HG03064 (cell line): ENCODE measurements around the gene TM4SF20.
"Not testable (repeated sequence)": the region's sequence is repeated elsewhere in the genome, so short reads cannot be mapped to it uniquely, and the experiment has no call there.

ENCODE experiments used
- ATAC-seq: cut with Tn5 transposase; IDR thresholded peaks from one replicate; pipeline ENCODE4 v1.9.1; 2021; ENCODE audit warnings: low read depth; ENCODE audit not compliant: unreplicated experiment

The TM4SF20 gene

DNA sequence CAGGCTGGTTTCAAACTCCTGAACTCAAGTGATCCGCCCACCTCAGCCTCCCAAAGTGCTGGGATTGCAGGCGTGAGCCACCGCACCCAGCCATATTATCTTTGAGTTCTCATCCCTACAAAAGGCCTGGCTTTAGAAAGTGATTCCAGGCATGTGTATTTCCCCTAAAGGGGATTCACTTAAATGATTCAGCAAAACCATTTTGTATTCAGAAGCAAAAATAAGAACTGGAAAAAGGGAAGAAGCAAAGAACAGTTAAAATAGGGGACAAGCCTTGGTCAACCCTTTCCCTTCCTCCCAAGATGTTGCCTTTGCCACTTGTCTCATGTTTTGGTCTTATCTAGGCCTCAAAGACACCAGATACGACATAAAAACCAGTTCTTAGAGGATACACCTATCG, 10.5 kb downstream of the TM4SF20 start:
- no peak for ATAC-seq

DNA sequence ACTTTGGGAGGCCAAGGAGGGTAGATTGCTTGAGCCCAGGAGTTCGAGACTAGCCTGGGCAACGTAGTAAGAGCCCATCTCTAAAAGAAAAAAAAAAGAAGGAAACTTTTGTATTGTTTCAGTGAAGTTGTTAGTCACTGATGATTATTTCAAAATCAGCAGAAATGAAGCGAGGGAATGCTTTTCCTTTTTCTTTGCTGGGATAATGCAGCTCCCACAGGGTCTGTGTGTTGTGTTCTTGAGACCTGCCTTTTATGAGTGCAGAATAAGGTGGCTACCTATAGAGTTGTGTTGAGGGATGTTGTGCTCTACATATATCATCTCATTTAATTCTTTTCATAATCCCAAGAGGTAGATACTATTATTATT, 11.7 kb downstream of the TM4SF20 start:
- ATAC-seq, result no peak

DNA sequence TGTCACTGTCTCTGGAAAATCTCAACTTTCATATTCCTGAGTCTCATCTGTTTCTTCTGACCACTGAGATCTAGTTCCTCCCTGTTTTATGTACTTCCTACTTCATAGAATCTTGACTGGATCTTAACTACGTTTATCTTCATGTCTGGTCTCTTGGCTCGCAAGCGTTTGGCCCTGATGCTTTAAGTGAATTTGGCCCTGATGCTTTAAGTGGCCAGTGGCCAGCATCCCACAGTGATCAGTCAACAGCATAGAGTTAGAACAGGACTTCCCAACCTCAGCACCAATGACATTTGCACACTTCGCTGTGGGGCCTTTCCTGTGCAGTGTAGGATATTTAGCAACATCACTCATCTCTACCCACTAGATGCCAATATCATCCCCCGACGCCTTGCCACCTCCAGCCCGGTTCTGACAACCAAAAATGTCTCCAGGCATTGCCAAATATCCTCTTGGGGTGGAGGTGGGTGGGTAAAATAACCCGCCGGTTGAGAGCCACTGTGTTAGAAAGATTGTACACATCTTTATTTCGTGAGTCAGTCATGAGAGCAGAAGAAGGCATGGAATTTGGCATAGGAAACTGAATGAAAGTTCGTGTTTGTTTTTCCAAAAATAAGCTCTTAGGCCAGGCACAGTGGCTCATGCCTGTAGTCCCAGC, 12.2 kb downstream of the TM4SF20 start:
- ATAC-seq, result no peak

DNA sequence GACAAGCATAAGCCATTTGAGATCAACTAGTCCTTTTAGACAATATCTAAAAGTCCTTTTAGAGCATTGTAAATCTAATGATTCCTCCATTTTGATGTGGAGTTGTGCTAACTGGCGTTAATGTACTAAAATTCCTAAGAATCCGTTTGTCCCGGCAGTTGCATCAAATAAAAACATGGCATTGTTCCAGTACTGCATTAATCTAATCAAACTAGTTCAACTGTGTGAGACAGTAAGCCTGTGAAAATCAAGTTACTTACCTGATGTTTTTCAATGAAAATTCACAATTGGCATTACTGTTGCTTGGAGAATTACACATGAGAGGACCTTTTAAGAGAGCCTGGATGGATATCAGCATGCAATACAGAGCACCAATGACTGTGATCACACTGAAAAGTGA, 13.3 kb downstream of the TM4SF20 start:
- ATAC-seq, result no peak

DNA sequence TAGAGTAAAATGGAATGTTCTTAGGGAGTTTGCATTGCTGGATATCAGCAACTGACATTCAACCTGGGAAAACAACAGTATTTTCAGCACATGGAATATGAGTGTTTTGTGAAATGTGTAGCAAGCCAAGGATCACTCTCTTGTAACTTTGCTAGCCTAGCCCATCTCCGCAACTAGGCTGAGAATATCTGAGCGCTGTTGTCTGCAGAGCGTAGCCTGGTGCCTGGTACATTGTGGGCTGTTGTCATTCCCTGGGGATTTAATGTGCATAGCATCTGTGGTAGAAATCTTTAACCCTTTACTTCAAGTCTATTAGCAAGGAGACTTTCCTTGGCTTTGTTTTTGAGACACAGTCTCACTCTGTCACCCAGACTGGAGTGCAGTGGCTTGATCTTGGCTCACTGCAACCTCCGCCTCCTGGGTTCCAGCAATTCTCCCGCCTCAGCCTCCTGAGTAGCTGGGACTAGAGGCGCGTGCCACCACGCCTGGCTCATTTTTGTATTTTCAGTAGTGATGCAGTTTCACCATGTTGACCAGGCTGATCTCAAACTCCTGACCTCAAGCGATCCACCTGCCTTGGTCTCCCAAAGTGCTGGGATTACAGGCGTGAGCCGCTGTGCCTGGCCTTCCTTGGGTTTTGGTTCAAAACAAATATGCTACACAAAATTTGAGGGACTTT, 14.4 kb downstream of the TM4SF20 start:
- ATAC-seq, result not testable (repeated sequence)

DNA sequence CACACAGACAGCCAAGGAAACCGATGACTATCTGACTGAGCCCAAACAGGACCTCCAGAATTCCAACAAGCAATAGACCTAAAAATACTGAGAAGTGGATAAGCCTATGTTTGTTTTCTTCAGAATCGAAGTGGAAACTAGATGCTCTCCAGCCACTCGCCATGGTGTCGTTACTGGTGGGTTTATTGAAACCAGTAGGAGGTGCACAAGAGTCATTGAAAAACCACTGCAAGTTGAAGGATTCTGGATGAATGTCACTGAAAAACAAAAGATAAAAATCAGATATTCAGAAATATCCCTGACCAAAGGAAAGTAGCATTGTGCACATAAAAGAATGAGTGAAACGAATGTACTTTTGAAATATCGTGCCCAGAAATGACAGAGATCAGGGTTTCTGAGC, 15.3 kb downstream of the TM4SF20 start:
- ATAC-seq, result no peak

DNA sequence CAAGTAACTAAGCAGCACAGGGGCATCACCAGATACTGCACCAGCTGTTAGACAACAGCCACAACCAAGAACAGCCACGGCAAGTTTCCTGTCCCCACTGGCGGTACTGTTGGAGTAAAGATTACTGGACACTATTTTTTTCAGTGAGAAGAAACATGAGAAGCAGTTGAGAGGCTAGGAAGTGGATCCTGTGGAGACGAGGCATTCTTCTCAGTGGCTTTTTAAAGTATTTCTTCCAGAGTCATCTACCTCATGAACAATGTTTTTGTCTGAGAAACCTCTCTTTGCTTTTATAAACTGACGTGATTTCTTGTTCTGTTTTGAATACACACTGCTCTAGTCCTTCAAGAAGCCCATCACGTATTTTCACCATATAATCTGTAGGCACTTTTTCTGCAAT, 18.8 kb downstream of the TM4SF20 start:
- no peak for ATAC-seq

DNA sequence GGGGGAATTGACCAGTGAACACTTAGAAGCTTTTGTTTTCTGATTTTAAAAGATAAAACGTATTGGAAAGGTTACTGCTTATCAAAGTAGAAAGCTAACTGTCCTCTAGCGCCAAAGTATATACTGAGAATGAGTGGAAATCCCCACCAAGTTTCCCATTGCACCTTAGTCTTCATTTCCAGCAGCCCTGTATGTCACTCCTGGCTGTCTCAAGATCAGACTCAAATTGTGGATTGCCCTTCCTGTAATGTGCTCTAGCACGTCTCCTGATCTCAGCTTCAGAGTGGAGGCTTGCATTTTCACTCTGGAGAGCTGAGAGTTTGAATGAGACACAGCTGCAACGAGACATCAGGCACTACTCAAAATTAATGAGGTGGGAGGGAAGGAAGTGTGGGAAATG, 27.5 kb downstream of the TM4SF20 start:
- peak; percentile 76 for ATAC-seq

DNA sequence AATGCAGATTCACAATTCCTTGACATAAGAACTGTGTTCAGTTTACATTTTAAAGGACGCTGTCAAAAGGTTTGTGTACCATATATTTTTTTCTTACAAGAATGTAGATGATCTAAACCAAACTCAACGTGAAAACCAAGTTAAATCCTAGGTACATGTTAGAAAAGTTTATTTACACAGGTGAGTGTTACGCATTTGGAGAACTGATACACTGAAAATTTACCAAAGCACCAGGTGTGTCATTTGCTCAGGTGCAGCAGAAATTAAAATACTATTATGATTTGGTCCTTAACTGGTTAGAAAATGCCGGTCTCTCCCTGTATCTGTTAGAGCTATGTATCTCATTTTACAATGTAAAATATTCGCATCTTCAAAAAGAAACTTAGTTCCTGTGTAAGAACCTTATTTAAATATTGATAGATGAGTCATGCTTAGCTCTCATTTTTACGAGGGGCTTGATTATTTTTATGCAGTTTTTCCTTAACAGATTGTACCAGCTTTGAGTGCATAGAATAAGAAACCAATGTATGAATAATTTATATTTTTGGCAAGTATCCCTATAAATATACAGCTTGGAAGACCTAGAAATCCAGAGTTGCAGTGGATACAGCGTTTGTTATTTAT, 29.0 kb downstream of the TM4SF20 start:
- ATAC-seq, result no peak

DNA sequence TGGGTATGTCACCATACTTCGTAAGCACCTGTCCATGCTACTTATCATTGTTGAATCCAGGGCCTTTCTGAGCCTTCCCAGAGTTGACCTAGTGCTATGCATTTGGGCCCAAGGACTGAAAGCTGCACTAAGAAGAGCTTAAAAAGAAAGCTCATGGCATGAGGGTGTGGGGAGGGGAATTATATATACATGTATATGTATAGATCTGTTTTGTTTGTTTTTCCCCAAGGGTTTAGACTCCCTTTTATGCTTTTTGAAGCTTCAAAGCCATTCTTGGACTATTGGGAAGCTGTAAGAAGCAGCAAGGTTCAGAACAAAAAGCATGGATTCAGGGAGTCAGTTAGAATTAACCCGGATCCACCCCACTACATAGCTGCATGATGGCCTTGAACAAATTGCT, 30.8 kb downstream of the TM4SF20 start:
- ATAC-seq, result no peak

DNA sequence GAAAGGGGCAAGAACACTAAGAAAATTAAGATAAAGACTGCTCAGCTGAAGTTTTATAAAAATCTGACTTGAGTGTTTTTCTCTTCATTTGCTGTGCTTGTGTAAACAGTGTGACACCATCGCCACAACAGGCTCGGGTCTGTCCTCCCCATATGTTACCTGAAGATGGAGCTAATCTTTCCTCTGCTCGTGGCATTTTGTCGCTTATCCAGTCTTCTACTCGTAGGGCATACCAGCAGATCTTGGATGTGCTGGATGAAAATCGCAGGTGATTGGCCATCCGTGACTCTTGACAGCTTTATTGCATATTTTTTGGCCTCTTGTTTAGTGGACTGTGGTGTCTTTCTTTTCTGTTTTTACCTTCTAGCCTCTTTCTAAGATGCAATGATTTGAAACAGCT, 32.0 kb downstream of the TM4SF20 start:
- no peak for ATAC-seq

DNA sequence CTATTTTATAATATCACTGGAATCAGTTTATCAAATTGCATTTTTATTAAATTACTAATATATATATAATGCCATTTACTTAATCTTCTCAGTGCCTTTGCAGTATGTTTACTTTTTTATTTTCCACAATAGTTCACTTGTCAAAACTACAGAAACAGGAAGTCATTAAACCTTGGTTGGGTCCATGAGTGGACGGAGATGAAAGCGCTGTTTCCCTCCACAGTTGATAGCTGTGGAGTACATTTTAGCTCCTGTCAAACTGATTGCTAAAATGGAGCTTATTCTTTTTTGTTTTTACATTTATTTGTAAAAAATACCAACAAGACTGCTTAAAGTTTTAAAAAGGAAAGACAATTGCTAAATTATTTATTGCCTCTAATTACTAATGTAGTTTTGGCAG, 34.9 kb downstream of the TM4SF20 start:
- no peak for ATAC-seq

DNA sequence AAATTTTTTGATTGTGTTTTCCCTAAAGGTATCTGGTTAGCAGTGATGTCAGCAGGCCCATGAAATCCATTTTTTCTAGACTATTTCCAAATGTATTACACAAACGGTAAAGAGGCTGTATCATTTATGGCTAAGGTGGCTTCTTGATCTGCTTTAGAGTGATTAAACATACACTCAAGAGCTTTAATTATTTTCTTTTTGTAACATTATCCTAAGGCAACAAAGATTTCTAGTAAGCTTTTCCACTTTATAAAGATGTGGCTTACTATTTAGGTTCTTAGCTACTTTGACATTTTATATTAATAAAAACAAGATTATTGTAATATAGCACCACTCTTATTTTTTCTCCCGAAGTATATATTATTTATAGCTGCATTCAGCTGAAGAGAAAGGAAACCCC, 37.6 kb downstream of the TM4SF20 start:
- ATAC-seq, result no peak

DNA sequence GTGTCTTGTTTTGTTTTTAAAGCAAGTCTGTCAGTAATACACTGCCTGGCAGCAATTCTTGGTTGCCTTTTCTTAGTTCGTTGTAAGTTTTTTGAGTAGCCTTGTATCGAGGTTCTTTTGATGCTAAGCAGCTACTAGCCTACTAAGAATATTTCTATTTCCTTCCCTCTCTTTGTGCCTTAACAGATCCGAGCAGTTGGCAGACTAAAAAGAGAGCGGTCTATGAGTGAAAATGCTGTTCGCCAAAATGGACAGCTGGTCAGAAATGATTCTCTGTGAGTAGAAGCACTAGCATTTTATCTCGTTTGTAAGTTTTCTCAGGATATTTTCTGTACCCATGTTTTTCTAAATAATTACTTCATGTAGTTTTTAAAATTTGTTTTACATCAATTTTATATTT, 39.0 kb downstream of the TM4SF20 start:
- ATAC-seq, result no peak

DNA sequence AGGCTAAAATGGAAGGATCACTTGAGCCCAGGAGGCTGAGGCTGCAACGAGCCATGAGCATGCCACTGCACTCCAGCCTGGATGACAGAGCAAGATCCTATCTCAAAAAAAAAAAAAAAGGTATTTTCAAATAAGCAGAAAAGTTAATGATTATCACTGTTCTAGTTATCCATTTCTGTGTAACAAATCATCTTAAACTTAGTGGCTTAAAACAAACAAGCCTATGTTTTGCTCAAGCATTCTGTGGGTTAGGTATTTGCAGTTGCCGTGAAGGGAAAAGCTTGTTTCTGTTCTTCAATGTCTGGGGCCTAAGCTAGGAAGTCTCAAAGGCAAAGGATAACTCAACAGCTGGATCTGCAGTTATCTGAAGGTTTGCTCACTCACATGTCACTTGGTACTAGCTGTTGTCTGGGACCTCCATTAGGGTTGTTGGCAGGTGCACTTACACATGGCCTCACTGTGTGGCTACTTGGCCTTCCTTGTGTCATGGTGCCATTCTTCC, 40.0 kb downstream of the TM4SF20 start:
- no peak for ATAC-seq

DNA sequence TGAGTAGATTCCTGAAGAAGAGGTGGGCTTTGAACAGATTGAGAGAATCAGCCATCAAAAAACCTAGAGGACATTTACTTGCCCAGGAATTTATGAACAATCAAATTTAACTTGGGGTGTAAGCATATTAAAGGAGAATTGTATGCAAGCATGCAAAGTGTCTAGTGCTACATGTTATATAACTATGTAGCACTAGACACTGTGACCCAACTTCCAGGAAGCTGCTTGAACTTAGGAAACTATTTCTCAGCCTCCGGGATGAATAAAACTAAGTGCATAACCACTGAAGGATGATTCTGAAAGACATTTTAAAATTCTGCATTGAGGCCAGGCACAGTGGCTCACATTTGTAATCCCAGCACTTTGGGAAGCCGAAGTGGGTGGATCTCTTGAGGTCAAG, 41.7 kb downstream of the TM4SF20 start:
- ATAC-seq, result no peak

DNA sequence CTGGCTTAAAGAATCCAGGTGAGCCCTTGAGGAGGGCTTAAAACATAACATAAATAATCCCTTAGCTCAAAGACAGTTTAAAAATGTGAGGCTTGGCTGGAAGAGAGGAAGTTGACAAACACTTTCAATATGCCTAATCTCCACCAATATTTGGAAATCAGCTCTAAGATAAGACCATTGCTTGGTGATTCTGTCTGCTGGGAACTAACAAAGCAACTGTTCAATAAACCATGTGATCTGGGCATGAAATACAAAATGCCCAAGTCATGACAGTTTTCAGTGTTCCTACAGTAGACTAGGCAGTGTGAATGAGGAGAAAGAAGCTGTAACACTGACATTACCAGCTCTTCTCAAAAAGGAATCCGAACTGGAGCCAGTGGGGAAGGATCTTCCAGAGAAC, 43.4 kb downstream of the TM4SF20 start:
- ATAC-seq, result no peak

DNA sequence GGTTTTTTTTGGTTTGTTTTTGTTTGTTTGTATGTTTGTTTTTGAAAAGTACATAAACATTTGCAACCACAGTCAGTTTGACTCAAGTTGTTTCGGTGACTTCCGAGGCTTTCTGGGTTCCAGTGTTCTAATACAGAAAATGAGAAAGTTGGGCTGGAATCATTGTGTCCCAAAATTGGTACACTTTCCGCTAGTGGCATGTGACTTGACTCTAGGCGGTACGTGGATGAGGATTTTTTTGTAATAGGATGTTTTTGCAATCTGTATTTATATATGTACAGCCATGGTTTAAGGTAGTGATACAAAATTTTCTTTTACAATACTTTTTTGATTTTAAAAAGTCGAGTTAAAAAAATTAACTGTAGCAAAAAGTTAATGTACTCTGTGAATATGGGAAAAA, 52.3 kb downstream of the TM4SF20 start:
- ATAC-seq, result no peak

DNA sequence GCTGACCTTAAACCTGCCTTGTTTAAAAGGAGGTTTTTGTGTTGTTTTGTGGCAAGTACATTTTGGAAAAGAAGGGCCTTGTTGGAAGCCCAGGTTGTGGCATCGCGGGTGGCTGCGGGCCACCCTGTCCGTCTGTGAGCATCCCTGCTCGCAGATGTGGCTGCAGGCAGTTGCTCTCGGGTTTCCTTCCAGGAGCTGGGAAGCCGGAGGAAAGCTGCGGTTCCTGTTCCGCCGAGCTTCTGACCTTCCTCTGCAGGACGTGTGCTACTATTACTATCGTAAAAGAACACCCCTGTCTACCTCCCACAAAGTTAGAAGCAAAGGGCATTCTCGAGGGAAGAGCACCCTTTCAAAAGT, 53.3 kb downstream of the TM4SF20 start:
- peak; percentile 11 for ATAC-seq

DNA sequence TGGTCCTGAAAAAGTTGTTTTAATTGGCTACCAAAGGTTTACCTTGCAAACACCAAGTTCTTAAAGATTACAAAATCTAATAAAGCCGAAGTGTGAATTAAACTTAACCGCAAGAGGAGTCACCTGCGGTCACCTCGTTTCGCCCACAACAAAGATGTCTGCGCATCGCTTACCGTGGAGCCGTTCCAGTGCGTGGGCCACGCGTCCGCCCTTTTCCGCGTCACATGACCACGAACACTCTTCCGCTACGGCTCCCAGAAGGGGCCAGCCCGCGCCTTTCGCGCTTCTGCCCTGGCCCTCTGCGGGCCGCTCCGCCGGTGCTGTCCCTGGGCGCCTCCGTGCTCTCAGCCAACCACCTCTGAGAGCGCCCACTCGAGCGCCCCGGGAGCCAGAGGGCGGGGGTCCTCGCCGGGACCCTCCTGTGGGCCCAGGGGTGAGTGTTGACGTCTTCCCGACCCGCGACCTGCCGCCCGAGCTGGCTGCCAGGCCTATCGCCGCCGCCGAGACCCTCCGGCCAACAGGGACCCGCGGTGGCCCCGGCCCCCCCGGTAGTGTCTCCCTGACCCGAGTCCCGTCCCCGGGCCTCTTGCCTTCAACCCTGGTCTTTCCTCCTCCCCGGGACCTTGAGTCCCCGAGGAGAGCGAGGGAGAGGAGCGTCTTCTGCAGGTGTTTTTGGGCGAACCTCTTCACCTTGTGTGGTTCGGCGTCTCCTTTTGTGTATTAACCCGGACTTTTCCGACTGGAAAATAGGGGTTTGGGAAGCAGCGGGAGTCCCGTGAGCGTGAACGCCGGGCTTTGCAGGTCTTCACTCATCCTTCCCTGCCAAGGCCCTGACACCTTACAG, 53.9 kb downstream of the TM4SF20 start, which contains the start of gene MFF:
TSS of gene MFF (plus strand) at position 257 of the 844 bp plus-strand sequence. CDS start 5,415 bp downstream, outside the sequence.
- peak; percentile 98 for ATAC-seq

DNA sequence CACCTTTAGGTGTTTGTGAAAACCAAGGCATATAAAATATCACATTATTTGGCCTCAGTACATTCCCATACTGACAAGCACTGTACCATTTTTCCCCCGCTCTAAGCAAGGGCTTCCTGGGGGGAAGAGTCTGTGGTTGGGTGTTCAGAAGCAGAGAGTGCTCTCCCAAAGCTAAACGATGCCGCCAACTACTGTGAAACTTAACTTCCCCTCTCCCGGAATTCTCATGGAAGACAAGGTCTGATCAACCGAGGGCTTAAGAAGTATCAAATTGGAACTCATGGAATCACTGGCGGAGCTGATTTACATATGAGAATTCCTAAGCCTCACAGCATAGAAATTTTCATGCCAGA, 54.5 kb downstream of the TM4SF20 start:
- ATAC-seq, result no peak
